HG03342 (cell line): ENCODE results near the gene SND1.
"Not testable (repeated sequence)": the region's sequence is repeated elsewhere in the genome, so short reads cannot be mapped to it uniquely, and the experiment has no call there.

ENCODE experiments used
- ATAC-seq: cut with Tn5 transposase; IDR thresholded peaks from one replicate; pipeline ENCODE4 v1.9.1; 2021; ENCODE audit warnings: mild to moderate bottlenecking, moderate library complexity; ENCODE audit not compliant: unreplicated experiment

Gene SND1

GRCh38 chr7:127822822-127823508 lies 171.0 kb downstream of the SND1 start:
- no peak for ATAC-seq

DNA sequence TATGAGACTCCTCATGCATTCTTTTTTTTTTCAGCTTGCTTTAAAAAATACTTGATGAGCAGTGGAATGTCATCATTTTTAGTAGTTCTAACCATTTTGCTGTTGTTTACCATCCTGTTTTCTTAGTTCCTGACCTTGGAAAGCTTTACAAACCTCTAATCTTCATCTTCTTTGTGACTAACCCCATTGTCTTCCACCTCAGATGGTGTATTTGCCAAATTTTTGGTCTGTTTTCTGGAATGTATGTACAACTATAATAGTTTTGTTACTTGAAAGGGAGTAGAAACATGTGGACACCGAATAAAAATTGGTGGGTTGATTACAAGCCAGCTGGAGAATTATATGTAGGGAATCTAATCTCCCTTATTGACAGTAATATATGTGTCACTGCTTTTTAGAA lies 172.7 kb downstream of the SND1 start:
- no peak for ATAC-seq

DNA sequence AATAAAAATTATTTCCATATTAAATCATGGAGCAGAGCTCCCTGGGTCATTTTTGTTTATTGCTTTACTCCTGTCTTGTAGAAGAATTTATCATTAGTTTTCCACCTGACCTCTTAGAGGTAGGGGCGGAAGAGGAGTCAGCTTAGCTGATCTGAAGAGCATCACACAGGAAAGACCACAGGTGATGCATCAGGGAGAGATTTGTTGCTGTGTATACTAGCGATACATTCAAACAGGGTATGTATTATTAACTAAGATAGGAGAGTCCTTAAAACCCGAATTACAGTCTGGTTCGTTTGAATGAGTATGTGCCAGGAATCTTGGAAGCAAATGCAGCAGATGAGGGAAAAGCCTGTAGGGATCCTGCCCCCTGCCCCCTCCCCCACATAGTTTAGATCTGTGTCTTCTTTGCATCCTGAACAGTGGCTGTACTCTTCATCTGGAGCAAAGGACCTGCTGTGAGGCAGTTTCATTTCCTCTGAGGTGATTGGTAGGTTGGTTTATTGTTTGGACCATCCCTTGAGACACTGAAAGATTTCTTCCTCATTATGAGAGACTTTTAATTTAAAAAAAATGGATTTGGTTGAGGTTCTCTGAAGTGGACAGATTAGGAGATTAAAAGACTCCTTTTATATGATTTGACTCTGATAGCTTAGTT lies 177.0 kb downstream of the SND1 start:
- peak; percentile 85 for ATAC-seq

GRCh38 chr7:127831318-127832219 lies 179.6 kb downstream of the SND1 start:
- no peak for ATAC-seq

GRCh38 chr7:127832592-127832991 lies 180.6 kb downstream of the SND1 start:
- ATAC-seq: no peak

DNA sequence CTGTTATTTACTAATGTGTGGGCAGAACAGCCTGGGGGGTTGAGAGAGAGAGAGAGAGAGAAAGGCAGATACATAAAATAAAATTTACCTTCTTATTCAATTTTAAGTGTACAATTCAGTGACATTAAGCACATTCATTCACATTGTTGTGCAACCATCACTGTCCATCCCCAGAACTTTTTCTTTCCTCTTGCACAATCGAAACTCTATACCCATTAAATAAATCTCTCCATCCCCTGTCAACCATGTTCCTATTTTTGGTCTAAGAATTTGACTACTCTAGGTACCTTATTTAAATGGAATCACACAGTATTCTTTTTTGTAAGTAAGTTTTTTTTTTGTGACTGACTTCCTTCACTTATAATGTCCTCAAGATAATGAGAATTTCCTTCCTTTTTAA lies 181.6 kb downstream of the SND1 start:
- no peak for ATAC-seq

GRCh38 chr7:127835679-127836078 lies 183.7 kb downstream of the SND1 start:
- no peak for ATAC-seq

DNA sequence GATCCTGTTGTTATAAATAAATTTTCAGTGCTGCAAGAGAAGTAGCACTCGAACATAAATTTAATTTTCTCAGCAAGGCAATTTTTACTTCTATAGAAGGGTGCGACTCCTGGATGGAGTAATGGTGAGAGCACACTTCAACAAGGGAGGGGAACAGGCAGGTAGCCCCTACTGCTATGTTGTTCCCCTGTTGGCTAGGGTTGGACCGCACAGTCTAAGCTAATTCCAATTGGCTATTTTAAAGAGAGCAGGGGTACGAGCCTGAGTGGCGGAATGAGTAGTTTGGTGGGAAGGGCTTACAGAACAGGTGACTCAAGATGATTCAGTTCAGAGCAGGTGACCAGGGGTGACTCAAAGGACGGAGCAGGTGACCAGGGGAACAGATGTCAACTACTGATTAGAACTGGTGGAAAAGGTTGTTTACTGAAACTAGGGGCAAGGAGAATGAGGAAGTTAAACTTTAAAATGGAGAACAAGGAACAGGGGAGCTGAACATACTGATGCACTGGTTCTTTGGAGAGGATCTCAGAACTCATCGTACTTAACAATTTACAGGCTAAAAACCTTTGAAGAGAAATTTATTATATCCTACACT lies 185.9 kb downstream of the SND1 start:
- ATAC-seq: not testable (repeated sequence)

GRCh38 chr7:127838816-127839415 lies 186.9 kb downstream of the SND1 start:
- no peak for ATAC-seq

DNA sequence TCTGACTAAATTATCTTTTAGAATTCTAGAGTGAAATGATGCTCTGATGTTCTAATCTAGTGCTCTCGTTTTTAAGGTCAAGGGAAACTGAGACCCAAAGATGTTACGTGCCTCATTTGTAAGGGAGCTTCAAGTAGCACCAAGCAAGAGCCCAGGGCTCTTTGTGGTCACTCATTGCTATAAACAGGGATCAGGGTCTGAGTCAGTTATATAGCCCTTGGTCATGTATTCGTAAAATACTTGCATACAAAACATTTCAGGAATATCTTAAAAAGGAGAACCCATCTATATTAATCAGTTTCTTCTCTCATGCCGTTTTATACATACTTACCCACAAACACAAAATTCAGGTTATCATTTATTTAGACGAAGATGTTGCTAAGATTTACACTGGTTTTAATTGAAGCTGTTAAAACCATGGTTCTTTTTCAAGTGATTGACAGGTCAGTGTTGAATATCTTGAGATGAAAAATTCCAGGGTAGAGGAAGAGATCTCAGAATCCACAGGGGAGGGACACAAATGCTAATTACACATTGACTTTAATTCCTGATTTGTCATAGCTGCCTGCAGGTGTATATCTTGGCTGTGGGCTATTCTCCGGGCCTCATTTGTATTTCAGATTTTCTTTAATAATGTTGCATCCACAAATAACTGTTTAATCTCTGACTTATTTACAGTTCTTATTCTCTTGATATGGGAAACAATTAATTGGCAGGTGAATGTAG lies 188.4 kb downstream of the SND1 start:
- no peak for ATAC-seq

- ATAC-seq: no peak
These were observed 192.2 kb downstream of the SND1 start for GRCh38 chr7:127844165-127844564.

DNA sequence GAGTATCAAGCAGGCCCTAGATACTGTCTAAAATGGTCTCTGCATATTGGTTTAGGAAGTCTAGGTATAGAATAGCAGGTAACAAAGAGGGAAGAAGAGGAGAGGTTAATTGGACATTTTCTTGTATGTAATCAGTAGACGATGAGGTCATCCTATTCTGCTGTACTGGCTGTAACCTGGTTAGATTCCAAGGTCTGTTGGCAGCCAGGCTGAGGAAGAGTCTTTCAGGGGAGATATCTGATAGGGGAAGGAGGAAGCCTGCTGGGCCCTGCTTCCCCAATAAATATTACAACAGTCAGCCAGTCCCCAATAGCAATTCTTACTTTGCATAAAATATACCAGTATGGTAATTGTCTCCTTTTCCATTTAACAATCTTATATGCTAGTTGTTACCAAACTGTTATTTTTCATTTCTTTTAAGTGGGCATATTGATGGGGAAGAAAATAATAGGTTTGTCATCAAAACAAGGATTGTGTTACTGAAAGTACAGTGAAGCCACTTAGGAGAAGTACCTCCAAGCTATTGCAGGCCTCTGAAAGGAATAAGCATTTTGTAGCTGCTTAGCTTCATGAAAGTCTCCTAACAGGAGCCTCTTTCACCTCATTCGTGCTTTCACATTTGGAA lies 192.8 kb downstream of the SND1 start:
- no peak for ATAC-seq

DNA sequence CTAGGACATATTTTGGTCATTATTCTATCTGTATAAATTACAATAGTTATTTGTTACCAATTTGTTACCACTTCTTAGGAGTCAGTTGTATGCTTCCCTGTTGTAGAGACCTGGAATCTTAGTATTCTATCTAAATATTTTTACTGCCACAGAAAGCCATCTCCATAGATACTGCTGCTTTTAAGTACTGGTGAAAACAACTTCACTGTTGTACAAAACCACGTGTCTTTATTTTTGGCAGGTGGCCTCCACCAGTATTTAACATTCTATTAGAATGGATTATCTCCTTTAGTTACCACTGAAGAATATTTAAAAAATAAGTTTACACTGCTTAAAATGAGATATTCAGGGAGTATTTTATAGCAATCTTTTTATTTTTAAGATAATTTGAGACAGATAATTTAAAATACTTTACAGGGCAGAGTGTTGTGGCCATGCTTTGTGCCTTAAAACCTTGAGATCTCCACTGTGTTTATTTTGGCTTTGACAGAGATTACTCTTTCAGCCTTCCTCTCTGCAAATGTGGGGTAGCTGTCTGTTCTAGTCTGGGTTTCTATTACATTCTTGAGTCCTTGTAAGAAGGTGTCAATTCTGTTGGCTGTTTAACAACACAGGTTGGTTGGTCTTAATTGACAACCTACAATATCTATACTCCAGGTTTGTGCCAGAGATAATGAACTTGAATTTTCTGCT lies 193.7 kb downstream of the SND1 start:
- ATAC-seq: no peak

DNA sequence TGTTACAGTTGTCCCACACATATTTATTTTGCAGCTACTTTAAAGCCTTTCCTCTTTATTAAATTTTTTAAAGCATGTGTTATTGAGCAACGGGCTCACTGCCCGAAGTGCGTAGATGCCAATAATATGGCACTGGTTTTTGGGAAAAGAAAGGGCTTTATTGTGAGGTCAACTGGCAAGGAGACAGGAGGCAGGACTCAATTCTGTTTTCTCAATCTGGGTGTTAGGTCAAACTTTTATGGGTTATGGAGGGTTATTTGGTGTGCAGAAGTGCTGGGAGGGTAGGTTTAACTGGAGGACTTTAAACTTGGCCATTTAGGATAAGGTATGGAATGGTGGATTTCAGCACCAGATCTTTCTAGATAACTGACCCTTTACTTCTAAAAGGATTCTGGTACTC lies 195.6 kb downstream of the SND1 start:
- no peak for ATAC-seq

GRCh38 chr7:127848241-127848640 lies 196.2 kb downstream of the SND1 start:
- no peak for ATAC-seq

DNA sequence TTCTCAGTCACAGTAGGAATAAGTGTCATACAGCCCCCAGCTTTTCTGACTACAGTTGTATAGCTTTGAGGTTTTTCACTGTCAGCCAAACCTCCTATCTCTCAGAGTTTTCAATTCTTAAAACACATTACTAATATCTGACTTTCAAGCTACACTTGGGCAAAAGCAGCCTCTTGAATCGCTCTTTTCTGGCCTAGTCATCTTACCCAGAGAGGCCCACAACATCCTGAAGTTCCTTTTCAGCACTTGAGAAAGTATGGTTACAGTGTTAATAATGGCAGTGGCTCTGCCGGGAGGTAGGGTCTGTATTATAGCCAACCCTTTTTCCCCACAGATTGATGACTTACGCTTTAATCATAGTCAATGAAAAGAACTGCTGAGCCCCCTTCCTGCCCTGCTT lies 198.2 kb downstream of the SND1 start:
- no peak for ATAC-seq

GRCh38 chr7:127854383-127854782 lies 202.4 kb downstream of the SND1 start:
- no peak for ATAC-seq

GRCh38 chr7:127857464-127857841 lies 205.5 kb downstream of the SND1 start:
- ATAC-seq: no peak
